Spleen (tissue), 13 donors: ENCODE measurements around the gene PTCH1. TPM values are rescaled to one million over a fixed set of nuclear protein-coding genes. Genes with fewer than 3 reads are reported as not detected.

Experiments
- DNase-seq: peaks from one replicate; pipeline ENCODE4 v3.0.0-alpha.2; 2020
- H3K27ac ChIP-seq, 8 donors: fragments of 200-600 bp; sonication (generic) in 7 of 8; 1 replicate in 4 of 8; 2 replicates in 4 of 8; pipeline versions ENCODE4 v1.5.0 to v1.8.0; 2016 to 2021; ENCODE audit warnings: inconsistent platforms in 4 of 8, mild to moderate bottlenecking in 4 of 8, moderate library complexity in 1 of 8
- H3K27me3 ChIP-seq, 7 donors: fragments of 200-600 bp; sonication (generic) in 6 of 7; replicated peaks in 1 of 7; 1 replicate in 4 of 7; 2 replicates in 3 of 7; pipeline versions ENCODE4 v1.5.0 to v1.8.0; 2016 to 2021; ENCODE audit warnings: inconsistent platforms in 3 of 7, mild to moderate bottlenecking in 1 of 7
- H3K36me3 ChIP-seq, 6 donors: fragments of 200-600 bp; sonication (generic) in 5 of 6; 1 replicate in 4 of 6; 2 replicates in 2 of 6; pipeline versions ENCODE4 v1.5.0 to v1.8.0; 2016 to 2021; ENCODE audit warnings: inconsistent platforms in 2 of 6
- H3K4me1 ChIP-seq, 6 donors: fragments of 200-600 bp; sonication (generic) in 5 of 6; 1 replicate in 3 of 6; 2 replicates in 3 of 6; pipeline versions ENCODE4 v1.5.0 to v1.8.0; 2016 to 2021; ENCODE audit warnings: inconsistent platforms in 3 of 6
- H3K4me3 ChIP-seq, 8 donors: fragments of 200-600 bp; sonication (generic) in 7 of 8; 1 replicate in 4 of 8; 2 replicates in 4 of 8; pipeline versions ENCODE4 v1.5.0 to v1.8.0; 2016 to 2021; ENCODE audit warnings: inconsistent platforms in 4 of 8, mild to moderate bottlenecking in 4 of 8, moderate library complexity in 2 of 8
- H3K9me3 ChIP-seq, 8 donors: fragments of 200-600 bp; sonication (generic) in 7 of 8; 1 replicate in 4 of 8; 2 replicates in 4 of 8; pipeline versions ENCODE4 v1.5.0 to v1.8.0; 2016 to 2021; ENCODE audit warnings: inconsistent platforms in 4 of 8
- POLR2A ChIP-seq, 3 donors: fragments of 450-650 bp; IDR thresholded peaks; one replicate each; pipeline ENCODE4 v1.5.1; 2017; ENCODE audit warnings: antibody characterized with exemption in 3 of 3, mild to moderate bottlenecking in 1 of 3
- POLR2AphosphoS5 ChIP-seq, 3 donors: sonication (generic); formaldehyde crosslinking; IDR thresholded peaks; one replicate each; pipeline ENCODE4 v1.5.1; 2017; ENCODE audit warnings: antibody characterized with exemption in 3 of 3
- WGBS, 5 donors: extraction: QIAGEN DNeasy Blood & Tissue Kit in 3 of 5; methylation state at CpG; one replicate each; pipeline versions ENCODE4 v1.1.5 to v1.1.7; 2013 to 2018; 5-methylcytosine and 5-hydroxymethylcytosine counted together
- intact Hi-C: fragments of 100-400 bp; cut with DNase I; formaldehyde crosslinking; loops from one replicate; pipeline ENCODE4 v1.15.0; 2023; ENCODE audit warnings: low total_unique reads
- long read RNA-seq, 2 donors: transcript quantifications; one replicate each; lab custom pipeline, GENCODE V29; 2026
- polyA plus RNA-seq, 3 donors: library from polyadenylated mRNA; stranded (reverse); fragments of 200-250 nt; gene quantifications; one replicate each; pipeline ENCODE4 v1.2.1, GENCODE V29; 2013
- total RNA-seq, 7 donors: library from RNA; depleted of rRNA in 3 of 7; stranded (reverse); fragments of >200 nt in 3 of 7; fragmentation: NEBNext Ultra II Directional in 4 of 7; extraction: Animal tissue kit (Norgen Biotek cat#: 25700) in 4 of 7; gene quantifications; one replicate each; pipeline versions ENCODE4 v1.1.0 to v1.2.1, GENCODE V29; 2016 to 2021
- TF ChIP-seq, protein P1 (sequence below), 11 experiments: fragments of 200-600 bp in 7 of 11; fragments of 450-650 bp in 4 of 11; sonication (generic) in 4 of 11; IDR thresholded peaks in 8 of 11; conservative IDR thresholded peaks in 3 of 11; 1 replicate in 7 of 11; 2 replicates in 4 of 11; pipeline versions ENCODE4 v1.4.0 to v1.8.0; 2016 to 2021; ENCODE audit warnings: antibody characterized with exemption in 11 of 11, inconsistent platforms in 4 of 11, mild to moderate bottlenecking in 1 of 11
- donor health status: healthy with polysubstance abuse.
- donor health status: DM: no; HTN: no; CAD: no; lungs with moderate emphysema.
- donor health status: DM: no; HTN: no; CAD: no.
- donor health status: Bipolar disorder and iron deficiency.
- donor health status: healthy.
- donor health status: DM: no; HTN: no; CAD: no.
- donor health status: DM: yes; HTN: yes; CAD: no.

PTCH1 gene
- total RNA-seq (10 to 100 TPM; 10.8 to 32.1 (median 12.4) TPM), polyA plus RNA-seq (1 to 10 TPM in 2 of 3 donors, under 1 TPM in 1; 0.70 to 2.1 (median 1.5) TPM)
- long read RNA-seq, donor 1, partial matches to known transcripts, result 0 of 1 reads
- long read RNA-seq, donor 1, other reads (novel, unspliced or antisense), result 0 of 1 reads
- long read RNA-seq, donor 2, result 0 reads

DNA sequence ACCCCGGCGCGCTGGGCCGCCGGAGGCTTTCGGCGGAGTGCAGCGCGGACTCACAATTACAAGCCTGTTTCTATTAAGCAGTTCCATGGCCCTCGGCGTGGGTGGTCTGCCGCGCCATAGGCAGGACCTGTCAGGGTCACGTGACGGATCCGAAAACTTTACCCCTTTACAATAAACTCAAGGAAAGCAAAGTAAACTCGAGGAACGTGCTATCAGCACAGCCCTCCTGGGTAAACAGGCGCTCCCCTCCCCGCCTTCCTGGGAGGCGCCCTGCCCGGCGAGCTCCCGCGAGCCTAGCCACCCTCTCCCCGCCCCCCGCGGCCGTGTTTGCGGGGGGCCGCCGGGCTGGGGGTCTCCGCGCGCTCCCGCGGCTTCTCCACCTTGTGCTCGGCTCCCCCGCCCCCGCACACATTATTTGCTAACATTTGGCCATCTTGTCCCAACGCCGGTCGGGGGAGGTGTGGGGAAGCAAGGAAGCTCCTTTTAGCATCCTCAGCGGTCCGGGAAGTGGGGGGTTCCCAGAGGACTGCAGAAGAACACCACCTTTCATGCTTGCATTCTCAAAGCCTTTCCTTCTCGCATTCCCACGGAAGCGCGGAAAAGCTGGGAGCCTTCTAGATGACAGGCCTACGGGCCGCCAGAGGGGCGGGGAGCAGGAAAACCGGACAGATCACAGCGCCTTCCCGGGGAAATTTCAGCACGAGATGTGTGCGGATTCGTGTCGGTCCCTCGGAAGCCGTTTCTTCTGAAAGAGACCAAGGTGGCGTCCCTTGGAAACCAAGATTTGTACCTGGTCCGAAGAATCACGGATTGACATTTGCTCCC, at the start of gene PTCH1:
Gene PTCH1 (minus strand): TSS at position 238 of the 825 bp plus-strand sequence.
- Histone ChIP-seq H3K9me3 (peaks cover 0 to 13% (median 0%) of the 10 kb centered on the region in 8 donors), H3K27ac (peak within 1 kb of the TSS; percentile 15 to 85 (median 75)), H3K4me3 (peak within 1 kb of the TSS; percentile 31 to 72 (median 49)), H3K36me3 (no peaks in the 10 kb centered on the region), H3K27me3 (peaks cover 0 to 77% (median 20%) of the 10 kb centered on the region in 7 donors), H3K4me1 (peaks cover 2 to 43% (median 26%) of the 10 kb centered on the region in 6 donors)
- intact Hi-C loops, result no loop called here
- 7 to 13% (median 8%) methylated on average over 48 to 64 of the region's 64 CpGs for WGBS, 5 donors
- TF ChIP-seq POLR2AphosphoS5 (IDR thresholded peaks at IDR 0.05) (peak in 2 of 3 donors; percentile 42 to 50), POLR2A (IDR thresholded peaks at IDR 0.05) (no peak)
- TF ChIP-seq, protein P1, sequence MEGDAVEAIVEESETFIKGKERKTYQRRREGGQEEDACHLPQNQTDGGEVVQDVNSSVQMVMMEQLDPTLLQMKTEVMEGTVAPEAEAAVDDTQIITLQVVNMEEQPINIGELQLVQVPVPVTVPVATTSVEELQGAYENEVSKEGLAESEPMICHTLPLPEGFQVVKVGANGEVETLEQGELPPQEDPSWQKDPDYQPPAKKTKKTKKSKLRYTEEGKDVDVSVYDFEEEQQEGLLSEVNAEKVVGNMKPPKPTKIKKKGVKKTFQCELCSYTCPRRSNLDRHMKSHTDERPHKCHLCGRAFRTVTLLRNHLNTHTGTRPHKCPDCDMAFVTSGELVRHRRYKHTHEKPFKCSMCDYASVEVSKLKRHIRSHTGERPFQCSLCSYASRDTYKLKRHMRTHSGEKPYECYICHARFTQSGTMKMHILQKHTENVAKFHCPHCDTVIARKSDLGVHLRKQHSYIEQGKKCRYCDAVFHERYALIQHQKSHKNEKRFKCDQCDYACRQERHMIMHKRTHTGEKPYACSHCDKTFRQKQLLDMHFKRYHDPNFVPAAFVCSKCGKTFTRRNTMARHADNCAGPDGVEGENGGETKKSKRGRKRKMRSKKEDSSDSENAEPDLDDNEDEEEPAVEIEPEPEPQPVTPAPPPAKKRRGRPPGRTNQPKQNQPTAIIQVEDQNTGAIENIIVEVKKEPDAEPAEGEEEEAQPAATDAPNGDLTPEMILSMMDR (IDR thresholded peaks at IDR 0.05 in 8 of 11, conservative IDR thresholded peaks at IDR 0.05 in 3 of 11), result peak in 1 of 11 experiments; percentile 13
- no peak for DNase-seq

- H3K4me3 ChIP-seq, result no peak overlapping the region
- H3K4me1 ChIP-seq, result peaks cover 0 to 10% (median 0%) of the 10 kb centered on the region in 6 donors
- H3K36me3 ChIP-seq, result no peaks in the 10 kb centered on the region
- TF ChIP-seq POLR2AphosphoS5 (IDR thresholded peaks at IDR 0.05) (no peak), POLR2A (IDR thresholded peaks at IDR 0.05) (no peak)
- TF ChIP-seq, protein P1 (IDR thresholded peaks at IDR 0.05 in 8 of 11, conservative IDR thresholded peaks at IDR 0.05 in 3 of 11), result no peak
- WGBS, 5 donors, result 90 to 98% (median 94%) methylated on average over 5 of the region's 5 CpGs
- peaks cover 0 to 92% (median 5%) of the 10 kb centered on the region in 7 donors for H3K27me3 ChIP-seq
- H3K27ac ChIP-seq, result no peak overlapping the region
- H3K9me3 ChIP-seq, result no peaks in the 10 kb centered on the region
- intact Hi-C loops, result no loop called here
- no peak for DNase-seq
Measured at GRCh38 chr9:95565982-95566381, 49.2 kb upstream of the PTCH1 start.

DNA sequence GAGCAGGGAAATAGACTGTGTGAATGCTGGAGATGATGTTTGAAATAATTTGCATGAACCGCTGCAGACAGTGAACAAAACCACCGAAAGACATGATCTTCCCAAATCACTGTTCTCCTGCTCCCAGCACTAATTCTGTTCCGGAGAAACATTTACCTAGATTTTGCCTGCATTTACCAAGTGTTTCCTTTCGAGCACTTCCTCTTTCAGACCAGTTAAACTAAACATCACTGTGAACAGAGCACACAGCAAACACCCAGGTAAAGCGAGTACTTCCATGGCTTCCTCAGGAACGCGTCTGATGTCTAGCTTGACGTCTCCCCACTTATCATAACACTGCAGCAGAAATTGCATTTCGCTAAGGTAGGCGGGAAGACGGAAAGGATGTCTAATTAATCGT, 45.1 kb upstream of the PTCH1 start:
- H3K27ac ChIP-seq, result no peak overlapping the region
- H3K9me3 ChIP-seq, result no peaks in the 10 kb centered on the region
- intact Hi-C loops, result no loop called here
- 34 to 47% (median 45%) methylated on average over 12 of the region's 12 CpGs for WGBS, 5 donors
- H3K4me1 ChIP-seq, result no peaks in the 10 kb centered on the region
- peaks cover 0 to 54% (median 0%) of the 10 kb centered on the region in 7 donors for H3K27me3 ChIP-seq
- DNase-seq, result no peak
- H3K4me3 ChIP-seq, result no peak overlapping the region
- H3K36me3 ChIP-seq, result no peaks in the 10 kb centered on the region
- no peak for TF ChIP-seq POLR2A (IDR thresholded peaks at IDR 0.05)
- TF ChIP-seq POLR2AphosphoS5 (IDR thresholded peaks at IDR 0.05), result no peak
- TF ChIP-seq, protein P1 (IDR thresholded peaks at IDR 0.05 in 8 of 11, conservative IDR thresholded peaks at IDR 0.05 in 3 of 11), result no peak

DNA sequence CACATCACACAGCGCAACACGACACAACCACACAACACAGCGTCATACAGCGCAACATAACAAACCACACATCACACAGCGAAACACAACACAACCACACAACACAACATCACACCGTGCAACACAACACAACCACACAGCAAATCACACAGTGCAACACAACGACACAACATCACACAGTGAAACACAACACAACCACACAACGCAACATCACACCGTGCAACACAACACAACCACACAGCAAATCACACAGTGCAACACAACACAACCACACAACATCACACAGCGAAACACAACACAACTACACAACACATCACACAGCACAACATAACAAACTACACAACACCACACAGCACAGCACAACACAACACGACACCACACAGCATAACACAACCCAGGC, 40.4 kb upstream of the PTCH1 start:
- Histone ChIP-seq H3K36me3 (no peaks in the 10 kb centered on the region), H3K4me3 (no peak overlapping the region), H3K27ac (no peak overlapping the region), H3K27me3 (peaks cover 0 to 46% (median 7%) of the 10 kb centered on the region in 7 donors), H3K4me1 (peaks cover 0 to 5% (median 0%) of the 10 kb centered on the region in 6 donors), H3K9me3 (no peaks in the 10 kb centered on the region)
- TF ChIP-seq, protein P1 (IDR thresholded peaks at IDR 0.05 in 8 of 11, conservative IDR thresholded peaks at IDR 0.05 in 3 of 11), result no peak
- TF ChIP-seq POLR2A (IDR thresholded peaks at IDR 0.05) (no peak), POLR2AphosphoS5 (IDR thresholded peaks at IDR 0.05) (no peak)
- intact Hi-C loops, result no loop called here
- WGBS, 5 donors, result 86 to 96% (median 93%) methylated on average over 11 of the region's 11 CpGs
- DNase-seq, result no peak
